OCI-LY7 (cell line): ENCODE measurements around the gene TJP1. TPM values are rescaled to one million over a fixed set of nuclear protein-coding genes. Genes with fewer than 3 reads are reported as not detected.

ENCODE experiments used
- BruUV-seq: library from RNA; stranded (reverse); fragments of 400-500 nt; replicated peaks from 2 replicates; lab custom pipeline; 2021; lab: Mats Ljungman, UMichigan
- CTCF ChIA-PET: fragments of 300-600 bp; sonication (Branson Sonifier 250); formaldehyde crosslinking; loops from one replicate; lab custom pipeline; 2022; ENCODE audit warnings: antibody characterized with exemption; ENCODE audit not compliant: unreplicated experiment; lab: Charles Lee
- POLR2A ChIA-PET: fragments of 300-600 bp; sonication (Branson Sonifier 250); formaldehyde crosslinking; loops from one replicate; lab custom pipeline; 2022; ENCODE audit warnings: antibody characterized with exemption; lab: Charles Lee
- DNase-seq: peaks from one replicate; pipeline ENCODE4 v3.0.0-alpha.2; 2015; ENCODE audit warnings: low spot score
- H2AFZ ChIP-seq: fragments of 200-600 bp; sonication (generic), shearing (Covaris generic); 2 replicates; pipeline ENCODE4 v1.6.1; 2014; ENCODE audit warnings: mild to moderate bottlenecking, antibody characterized with exemption, low read length, moderate library complexity
- H3K27ac ChIP-seq: fragments of 200-600 bp; sonication (generic); 2 replicates; pipeline ENCODE4 v1.5.1; 2014; ENCODE audit warnings: mixed run types, low read depth, mild to moderate bottlenecking, moderate library complexity, low read length, inconsistent platforms; ENCODE audit not compliant: poor library complexity, severe bottlenecking
- H3K36me3 ChIP-seq: fragments of 200-600 bp; sonication (generic); 2 replicates; pipeline ENCODE4 v1.6.1; 2014; ENCODE audit warnings: mild to moderate bottlenecking, antibody characterized with exemption, low read length, moderate library complexity, mixed read lengths; ENCODE audit not compliant: insufficient read depth
- H3K4me1 ChIP-seq: fragments of 200-600 bp; sonication (generic); 2 replicates; pipeline ENCODE4 v1.5.1; 2014; ENCODE audit warnings: mild to moderate bottlenecking, low read length; ENCODE audit not compliant: insufficient read depth, poor library complexity, severe bottlenecking
- H3K4me2 ChIP-seq: fragments of 200-600 bp; sonication (generic); 2 replicates; pipeline ENCODE4 v1.6.1; 2014; ENCODE audit warnings: mild to moderate bottlenecking, low read length
- H3K4me3 ChIP-seq: fragments of 200-600 bp; sonication (generic); 2 replicates; pipeline ENCODE4 v1.5.1; 2014; ENCODE audit warnings: mild to moderate bottlenecking, low read depth, low read length; ENCODE audit not compliant: poor library complexity, severe bottlenecking
- H3K79me2 ChIP-seq: fragments of 200-600 bp; sonication (generic); 2 replicates; pipeline ENCODE4 v1.6.1; 2016; ENCODE audit warnings: low read depth, mild to moderate bottlenecking, low read length, moderate library complexity, mixed read lengths; ENCODE audit not compliant: insufficient read depth
- H3K9me2 ChIP-seq: fragments of 200-600 bp; sonication (generic); 2 replicates; pipeline ENCODE4 v1.6.1; 2016; ENCODE audit warnings: mild to moderate bottlenecking, low read length, mixed read lengths; ENCODE audit not compliant: insufficient read depth
- H3K9me3 ChIP-seq: fragments of 200-600 bp; sonication (generic); 2 replicates; pipeline ENCODE4 v1.6.1; 2014; ENCODE audit warnings: mild to moderate bottlenecking, mixed run types, low read length, mixed read lengths
- H4K20me1 ChIP-seq: fragments of 200-600 bp; sonication (generic); 2 replicates; pipeline ENCODE4 v1.6.1; 2014; ENCODE audit warnings: mild to moderate bottlenecking, antibody characterized with exemption, low read length, moderate library complexity, mixed read lengths; ENCODE audit not compliant: insufficient read depth
- EZH2phosphoT487 ChIP-seq: fragments of 200-600 bp; sonication (generic); IDR thresholded peaks from 2 replicates; pipeline ENCODE4 v1.6.1; 2018; ENCODE audit warnings: low read depth, borderline replicate concordance, mild to moderate bottlenecking, mixed run types, antibody characterized with exemption, low read length, moderate library complexity, mixed read lengths
- intact Hi-C: fragments of 100-400 bp; cut with micrococcal nuclease; formaldehyde crosslinking; loops from one replicate; pipeline ENCODE4 v1.10.0; 2022; ENCODE audit not compliant: unreplicated experiment
- total RNA-seq, 2 experiments: library from RNA; depleted of rRNA in 1 of 2; stranded (reverse); fragments of >200 nt in 1 of 2; shearing (Covaris generic) in 1 of 2; gene quantifications; 2 replicates each; pipeline ENCODE4 v1.2.3, GENCODE V29; 2014 to 2022
- TF ChIP-seq, protein P1 (sequence below): fragments of 200-600 bp; sonication (generic); conservative IDR thresholded peaks from 2 replicates; pipeline ENCODE4 v1.5.1; 2014; ENCODE audit warnings: mild to moderate bottlenecking, antibody characterized with exemption, low read length, moderate library complexity, mixed read lengths

Gene TJP1
- total RNA-seq, 2 experiments from 2014 or later = 0.19 to 0.32 TPM

- intact Hi-C loops = no loop called here
- Histone ChIP-seq H3K4me1 (no peaks in the 10 kb centered on the region), H3K36me3 (no peaks in the 10 kb centered on the region), H3K4me2 (no peak overlapping the region), H4K20me1 (no peaks in the 10 kb centered on the region), H3K79me2 (no peaks in the 10 kb centered on the region), H3K9me3 (no peaks in the 10 kb centered on the region), H3K27ac (no peak overlapping the region), H3K9me2 (no peaks in the 10 kb centered on the region), H2AFZ (no peak overlapping the region), H3K4me3 (no peak overlapping the region)
- ChIA-PET POLR2A (no interaction called here), CTCF (no interaction called here)
- DNase-seq = no peak
- TF ChIP-seq EZH2phosphoT487 = no peak
- TF ChIP-seq, protein P1, sequence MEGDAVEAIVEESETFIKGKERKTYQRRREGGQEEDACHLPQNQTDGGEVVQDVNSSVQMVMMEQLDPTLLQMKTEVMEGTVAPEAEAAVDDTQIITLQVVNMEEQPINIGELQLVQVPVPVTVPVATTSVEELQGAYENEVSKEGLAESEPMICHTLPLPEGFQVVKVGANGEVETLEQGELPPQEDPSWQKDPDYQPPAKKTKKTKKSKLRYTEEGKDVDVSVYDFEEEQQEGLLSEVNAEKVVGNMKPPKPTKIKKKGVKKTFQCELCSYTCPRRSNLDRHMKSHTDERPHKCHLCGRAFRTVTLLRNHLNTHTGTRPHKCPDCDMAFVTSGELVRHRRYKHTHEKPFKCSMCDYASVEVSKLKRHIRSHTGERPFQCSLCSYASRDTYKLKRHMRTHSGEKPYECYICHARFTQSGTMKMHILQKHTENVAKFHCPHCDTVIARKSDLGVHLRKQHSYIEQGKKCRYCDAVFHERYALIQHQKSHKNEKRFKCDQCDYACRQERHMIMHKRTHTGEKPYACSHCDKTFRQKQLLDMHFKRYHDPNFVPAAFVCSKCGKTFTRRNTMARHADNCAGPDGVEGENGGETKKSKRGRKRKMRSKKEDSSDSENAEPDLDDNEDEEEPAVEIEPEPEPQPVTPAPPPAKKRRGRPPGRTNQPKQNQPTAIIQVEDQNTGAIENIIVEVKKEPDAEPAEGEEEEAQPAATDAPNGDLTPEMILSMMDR = no peak
- no TSS peak for BruUV-seq
These were observed 34.5 kb downstream of the TJP1 start for GRCh38 chr15:29787767-29788166.

GRCh38 chr15:29785642-29786041 lies 36.6 kb downstream of the TJP1 start:
- DNase-seq = no peak
- ChIA-PET CTCF (no interaction called here), POLR2A (no interaction called here)
- TF ChIP-seq EZH2phosphoT487 = no peak
- TF ChIP-seq, protein P1 = no peak
- H3K79me2 ChIP-seq = no peaks in the 10 kb centered on the region
- intact Hi-C loops = no loop called here
- H3K4me1 ChIP-seq = no peaks in the 10 kb centered on the region
- H3K27ac ChIP-seq = no peak overlapping the region
- no peaks in the 10 kb centered on the region for H3K9me2 ChIP-seq
- H3K4me2 ChIP-seq = no peak overlapping the region
- no peaks in the 10 kb centered on the region for H3K36me3 ChIP-seq
- H3K9me3 ChIP-seq = no peaks in the 10 kb centered on the region
- no peak overlapping the region for H3K4me3 ChIP-seq
- no peak overlapping the region for H2AFZ ChIP-seq
- no peaks in the 10 kb centered on the region for H4K20me1 ChIP-seq
- BruUV-seq = no TSS peak

DNA sequence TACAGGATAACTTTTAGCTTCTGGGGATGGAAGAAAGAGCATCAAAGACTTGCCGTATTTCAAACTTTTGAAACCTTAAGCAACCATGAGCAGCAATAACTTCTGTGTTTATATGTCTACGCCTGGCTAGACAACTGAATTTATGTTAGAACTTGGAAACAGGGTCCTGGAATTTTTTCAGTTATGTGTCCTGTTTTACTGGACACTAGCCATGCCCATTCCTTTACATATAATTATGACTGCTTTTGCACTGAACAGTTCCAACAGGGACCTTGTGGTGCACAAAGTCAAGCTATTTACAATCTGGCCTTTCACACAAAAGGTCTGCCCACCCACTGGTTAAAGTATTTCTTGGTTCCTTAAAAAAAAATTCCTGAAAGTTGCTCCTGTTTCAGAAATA lies 37.1 kb downstream of the TJP1 start:
- Histone ChIP-seq H4K20me1 (no peaks in the 10 kb centered on the region), H2AFZ (no peak overlapping the region), H3K9me2 (no peaks in the 10 kb centered on the region), H3K9me3 (no peaks in the 10 kb centered on the region), H3K4me2 (no peak overlapping the region), H3K4me3 (no peak overlapping the region), H3K79me2 (no peaks in the 10 kb centered on the region), H3K36me3 (no peaks in the 10 kb centered on the region), H3K4me1 (no peaks in the 10 kb centered on the region), H3K27ac (no peak overlapping the region)
- CTCF ChIA-PET = no interaction called here
- POLR2A ChIA-PET = no interaction called here
- DNase-seq = no peak
- intact Hi-C loops = no loop called here
- TF ChIP-seq EZH2phosphoT487 = no peak
- TF ChIP-seq, protein P1 = no peak
- no TSS peak for BruUV-seq
